ENCODE results near the gene NFAT5.

DNA sequence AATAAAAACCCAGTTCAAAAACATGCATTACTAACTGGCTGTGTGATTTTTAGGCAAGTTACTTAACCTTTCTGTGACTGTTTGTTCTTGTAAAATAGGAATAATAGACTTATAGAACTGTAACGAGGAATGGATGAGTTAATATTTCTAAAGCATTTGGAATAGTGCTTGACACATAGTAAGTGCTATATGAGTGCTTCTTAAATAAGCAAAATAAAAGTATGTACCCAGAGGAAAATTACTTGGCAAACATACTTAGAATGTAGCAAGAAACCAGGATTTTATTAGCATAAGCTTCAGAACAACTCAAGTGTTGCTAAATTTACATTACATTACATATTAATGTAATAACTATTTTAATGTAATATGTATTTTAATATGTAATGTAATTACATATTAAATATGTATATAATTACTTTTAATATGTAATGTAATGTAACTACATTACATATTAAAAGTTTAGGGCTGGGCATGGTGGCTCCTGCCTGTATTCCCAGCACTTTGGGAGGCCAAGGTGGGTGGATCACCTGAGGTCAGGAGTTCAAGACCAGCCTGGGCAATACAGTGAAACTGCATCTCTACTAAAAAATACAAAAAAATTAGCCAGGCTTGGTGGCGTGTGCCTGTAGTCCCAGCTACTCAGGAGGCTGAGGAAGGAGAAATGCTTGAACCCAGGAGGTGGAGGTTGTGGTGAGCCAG lies 14.2 kb downstream of the NFAT5 start:
- TF ChIP-seq CTCF (IDR thresholded peaks at IDR 0.05; ENCODE audit: low read depth, low read length) (no peak), EZH2phosphoT487 (IDR thresholded peaks at IDR 0.05; ENCODE audit: low read depth) (no peak)
